ENCODE results near the gene MLPH. TPM values are rescaled to one million over a fixed set of nuclear protein-coding genes. Genes with fewer than 3 reads are reported as not detected.

The MLPH gene
- total and polyA plus RNA-seq, 9 of the 15 experiments (the other 6 are each of a cell fraction or from before 2014, with no cell fraction given), result 0.22 TPM; not detected in 8

- in situ Hi-C loops (cut with MboI) (no loop called here), intact Hi-C loops (cut with micrococcal nuclease) (loop anchor here (10.0 kb wide), 1 partner anchor 163 kb away; no protein-coding TSS in a partner anchor)
- H3K9me3 ChIP-seq (replicated peaks; ENCODE audit: control insufficient read depth, insufficient read depth, low read depth, low read length), result no peaks in the 10 kb centered on the region
- FAIRE-seq, result peak; percentile 49
- no TSS peak for BruUV-seq (replicated peaks)
- peak in 2 of 4 experiments; percentile 15 for DNase-seq (ENCODE audit: extremely low read depth in 1 of 4, low spot score in 3 of 4)
- peak; percentile 78 for ATAC-seq
- H3K4me3 ChIP-seq, result no peak overlapping the region
- H3K4me1 ChIP-seq (replicated peaks in 1 of 2; ENCODE audit: control insufficient read depth in 2 of 2, insufficient read depth in 2 of 2, low read length in 2 of 2), result peaks cover 0 to 5% of the 10 kb centered on the region in 2 experiments; a peak in 1 of 5 replicates
- H2AFZ ChIP-seq (ENCODE audit: low read depth, low read length), result no peak overlapping the region
- no peaks in the 10 kb centered on the region for H3K36me3 ChIP-seq (ENCODE audit: control insufficient read depth, insufficient read depth, low read length)
- H3K79me2 ChIP-seq (ENCODE audit: control insufficient read depth, insufficient read depth, low read length), result no peaks in the 10 kb centered on the region
- CTCF ChIA-PET (ENCODE audit: low intra/inter-chr PET ratio), result no interaction called here
- H3K27me3 ChIP-seq (ENCODE audit: control insufficient read depth in 2 of 2, insufficient read depth in 2 of 2, low read length in 2 of 2), result peaks cover 4 to 55% of the 10 kb centered on the region in 2 experiments; a peak in 3 of 5 replicates
- no peak overlapping the region for H3K27ac ChIP-seq (ENCODE audit: extremely low read depth, low read depth, low read length)
- TF ChIP-seq NR2C2 (CRISPR knock-in tag; IDR thresholded peaks at IDR 0.05) (no peak), NR2C2 (tag; IDR thresholded peaks at IDR 0.05) (no peak), RAD21 (CRISPR knock-in tag; conservative IDR thresholded peaks at IDR 0.05 in 1 of 2, IDR thresholded peaks at IDR 0.05 in 1 of 2) (peak; percentile 11 to 56; a peak in 2 of 4 replicates)
- TF ChIP-seq, protein P1, sequence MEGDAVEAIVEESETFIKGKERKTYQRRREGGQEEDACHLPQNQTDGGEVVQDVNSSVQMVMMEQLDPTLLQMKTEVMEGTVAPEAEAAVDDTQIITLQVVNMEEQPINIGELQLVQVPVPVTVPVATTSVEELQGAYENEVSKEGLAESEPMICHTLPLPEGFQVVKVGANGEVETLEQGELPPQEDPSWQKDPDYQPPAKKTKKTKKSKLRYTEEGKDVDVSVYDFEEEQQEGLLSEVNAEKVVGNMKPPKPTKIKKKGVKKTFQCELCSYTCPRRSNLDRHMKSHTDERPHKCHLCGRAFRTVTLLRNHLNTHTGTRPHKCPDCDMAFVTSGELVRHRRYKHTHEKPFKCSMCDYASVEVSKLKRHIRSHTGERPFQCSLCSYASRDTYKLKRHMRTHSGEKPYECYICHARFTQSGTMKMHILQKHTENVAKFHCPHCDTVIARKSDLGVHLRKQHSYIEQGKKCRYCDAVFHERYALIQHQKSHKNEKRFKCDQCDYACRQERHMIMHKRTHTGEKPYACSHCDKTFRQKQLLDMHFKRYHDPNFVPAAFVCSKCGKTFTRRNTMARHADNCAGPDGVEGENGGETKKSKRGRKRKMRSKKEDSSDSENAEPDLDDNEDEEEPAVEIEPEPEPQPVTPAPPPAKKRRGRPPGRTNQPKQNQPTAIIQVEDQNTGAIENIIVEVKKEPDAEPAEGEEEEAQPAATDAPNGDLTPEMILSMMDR (IDR thresholded peaks at IDR 0.05 in 2 of 3, conservative IDR thresholded peaks at IDR 0.05 in 1 of 3; ENCODE audit: insufficient read depth in 2 of 3, low read depth in 1 of 3, low read length in 3 of 3), result peak; percentile 26 to 37 (median 27); a peak in 4 of 6 replicates
- H4K20me1 ChIP-seq (replicated peaks; ENCODE audit: control insufficient read depth, insufficient read depth, low read length), result no peaks in the 10 kb centered on the region
- no peak overlapping the region for H3K4me2 ChIP-seq (ENCODE audit: insufficient read depth, low read length)
- no peaks in the 10 kb centered on the region for H3K9me1 ChIP-seq (ENCODE audit: control insufficient read depth, insufficient read depth, low read length)
- H3K9ac ChIP-seq (ENCODE audit: insufficient read depth in 1 of 2, low read depth in 2 of 2, low read length in 2 of 2), result no peak overlapping the region
- 0% methylated on average over 12 of the region's 25 CpGs for WGBS (ENCODE audit: insufficient coverage, low coverage, missing lambda C conversion rate)
- POLR2A ChIA-PET, result interaction anchor here (0.6 to 0.7 kb wide), 2 partner anchors 14 to 42 kb away, joined by 3 read pairs; no protein-coding TSS in a partner anchor
These were observed 95.0 kb downstream of the MLPH start for GRCh38 chr2:237581751-237582746.

All from K562 (cell line).